Prostate gland (tissue), 2 donors: ENCODE data around the gene N4BP2. TPM values are rescaled to one million over a fixed set of nuclear protein-coding genes. Genes with fewer than 3 reads are reported as not detected.

Experiments used
- DNase-seq: peaks from one replicate; pipeline ENCODE4 v3.0.0-alpha.2; 2019; ENCODE audit warnings: low spot score
- H3K27ac ChIP-seq, 2 donors: fragments of 200-600 bp; sonication (generic); 2 replicates each; pipeline ENCODE4 v1.5.1; 2017 to 2019
- H3K27me3 ChIP-seq: fragments of 200-600 bp; sonication (generic); replicated peaks from 2 replicates; pipeline ENCODE4 v1.5.1; 2019; ENCODE audit not compliant: insufficient read depth
- H3K36me3 ChIP-seq, 2 donors: fragments of 200-600 bp; sonication (generic); 1 replicate in 1 of 2; 2 replicates in 1 of 2; pipeline versions ENCODE4 v1.5.1 to v1.8.1; 2017 to 2019
- H3K4me1 ChIP-seq: fragments of 200-600 bp; sonication (generic); replicated peaks from 2 replicates; pipeline ENCODE4 v1.5.1; 2019
- H3K4me3 ChIP-seq, 2 donors: fragments of 200-600 bp; sonication (generic); 2 replicates each; pipeline ENCODE4 v1.5.1; 2017 to 2019
- H3K9me3 ChIP-seq: fragments of 200-600 bp; sonication (generic); 2 replicates; pipeline ENCODE4 v1.5.1; 2017
- CTCF ChIP-seq, 4 experiments: fragments of 200-600 bp in 2 of 4; fragments of 450-650 bp in 2 of 4; sonication (generic) in 2 of 4; IDR thresholded peaks; 1 replicate in 3 of 4; 2 replicates in 1 of 4; pipeline ENCODE4 v1.5.1; 2016 to 2019; ENCODE audit warnings: antibody characterized with exemption in 4 of 4, mild to moderate bottlenecking in 2 of 4, moderate library complexity in 2 of 4
- POLR2A ChIP-seq: fragments of 450-650 bp; IDR thresholded peaks from one replicate; pipeline ENCODE4 v1.6.1; 2016; ENCODE audit warnings: antibody characterized with exemption, mild to moderate bottlenecking
- POLR2AphosphoS5 ChIP-seq: sonication (generic); formaldehyde crosslinking; IDR thresholded peaks from one replicate; pipeline ENCODE4 v1.6.1; 2017; ENCODE audit warnings: antibody characterized with exemption
- WGBS: methylation state at CpG from one replicate; pipeline ENCODE4 v1.1.5; 2018; 5-methylcytosine and 5-hydroxymethylcytosine counted together
- intact Hi-C: fragments of 100-400 bp; cut with DNase I; formaldehyde crosslinking; loops from one replicate; pipeline ENCODE4 v1.14.2; 2022
- total RNA-seq, 2 donors: library from RNA; depleted of rRNA; stranded (reverse); fragments of >200 nt; gene quantifications; one replicate each; pipeline ENCODE4 v1.1.0, GENCODE V29; 2016

The N4BP2 gene
- total RNA-seq, 2 donors from 2014 or later, result 8.7 to 14.7 TPM

- Histone ChIP-seq H3K27me3 (no peaks in the 10 kb centered on the region), H3K9me3 (no peaks in the 10 kb centered on the region), H3K4me1 (no peaks in the 10 kb centered on the region), H3K27ac (no peak overlapping the region), H3K4me3 (no peak overlapping the region), H3K36me3 (no peaks in the 10 kb centered on the region)
- 96% methylated on average over 3 of the region's 3 CpGs for WGBS
- intact Hi-C loops, result no loop called here
- TF ChIP-seq POLR2AphosphoS5 (no peak), POLR2A (no peak), CTCF (IDR thresholded peaks at IDR 0.05) (no peak)
- DNase-seq, result no peak
These were observed 55.6 kb downstream of the N4BP2 start for GRCh38 chr4:40112027-40112792.

- Histone ChIP-seq H3K4me3 (no peak overlapping the region), H3K4me1 (no peaks in the 10 kb centered on the region), H3K27ac (no peak overlapping the region), H3K36me3 (no peaks in the 10 kb centered on the region), H3K9me3 (no peaks in the 10 kb centered on the region), H3K27me3 (no peaks in the 10 kb centered on the region)
- TF ChIP-seq POLR2A (no peak), CTCF (IDR thresholded peaks at IDR 0.05) (no peak), POLR2AphosphoS5 (no peak)
- intact Hi-C loops, result no loop called here
- WGBS, result 56% methylated on average over 1 of the region's 1 CpG
- no peak for DNase-seq
These were observed 57.6 kb downstream of the N4BP2 start for GRCh38 chr4:40114206-40114605.

DNA sequence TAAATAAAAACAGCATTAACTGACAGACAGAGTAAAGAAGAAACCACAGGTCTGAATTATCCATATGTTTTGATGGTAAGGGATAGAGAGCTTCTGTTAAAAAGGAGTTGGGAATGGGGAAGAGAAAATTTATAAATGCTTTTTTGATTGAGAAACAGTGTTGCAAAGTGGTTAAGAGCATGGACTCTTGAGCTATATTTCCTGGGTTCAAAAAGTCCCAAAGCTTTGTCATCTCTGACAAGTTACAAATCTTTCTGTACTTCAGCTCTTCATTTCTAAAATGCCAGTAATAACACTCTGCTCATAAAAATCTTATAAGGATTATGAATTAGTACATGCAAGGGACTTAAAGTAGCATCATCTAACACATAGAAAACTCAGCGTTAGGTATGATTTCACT is 62.2 kb downstream of the N4BP2 start:
- H3K27me3 ChIP-seq, result no peaks in the 10 kb centered on the region
- no peak overlapping the region for H3K4me3 ChIP-seq
- no peak for DNase-seq
- no peak for TF ChIP-seq POLR2A
- no peak for TF ChIP-seq CTCF (IDR thresholded peaks at IDR 0.05)
- TF ChIP-seq POLR2AphosphoS5, result no peak
- no peaks in the 10 kb centered on the region for H3K36me3 ChIP-seq
- intact Hi-C loops, result no loop called here
- no peak overlapping the region for H3K27ac ChIP-seq
- H3K4me1 ChIP-seq, result no peaks in the 10 kb centered on the region
- no peaks in the 10 kb centered on the region for H3K9me3 ChIP-seq
- 80% methylated on average over 1 of the region's 1 CpG for WGBS

GRCh38 chr4:40119344-40119743 is 62.7 kb downstream of the N4BP2 start:
- Histone ChIP-seq H3K36me3 (no peaks in the 10 kb centered on the region), H3K4me1 (no peaks in the 10 kb centered on the region), H3K4me3 (no peak overlapping the region), H3K27me3 (no peaks in the 10 kb centered on the region), H3K9me3 (no peaks in the 10 kb centered on the region), H3K27ac (no peak overlapping the region)
- TF ChIP-seq CTCF (IDR thresholded peaks at IDR 0.05) (no peak), POLR2A (no peak), POLR2AphosphoS5 (no peak)
- DNase-seq, result no peak
- WGBS, result 82% methylated on average over 3 of the region's 3 CpGs
- intact Hi-C loops, result no loop called here

DNA sequence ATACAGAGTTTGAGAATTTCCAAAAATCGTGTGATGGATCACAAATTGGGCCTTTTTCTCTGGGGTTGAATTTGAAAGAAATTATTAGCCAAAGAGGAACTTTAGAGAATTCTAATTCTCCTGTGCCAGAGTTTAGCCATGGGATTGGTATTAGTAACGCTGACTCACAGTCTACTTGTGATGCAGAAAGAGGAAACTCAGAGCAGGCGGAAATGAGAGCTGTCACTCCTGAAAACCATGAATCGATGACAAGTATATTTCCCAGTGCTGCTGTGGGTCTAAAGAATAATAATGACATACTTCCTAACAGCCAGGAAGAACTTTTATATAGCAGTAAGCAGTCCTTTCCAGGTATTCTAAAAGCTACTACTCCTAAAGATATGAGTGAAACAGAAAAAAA is 64.9 kb downstream of the N4BP2 start:
- no peaks in the 10 kb centered on the region for H3K36me3 ChIP-seq
- no peak for TF ChIP-seq POLR2AphosphoS5
- no peak for TF ChIP-seq POLR2A
- no peak for TF ChIP-seq CTCF (IDR thresholded peaks at IDR 0.05)
- no peak for DNase-seq
- intact Hi-C loops, result no loop called here
- no peaks in the 10 kb centered on the region for H3K9me3 ChIP-seq
- 76% methylated on average over 4 of the region's 4 CpGs for WGBS
- no peaks in the 10 kb centered on the region for H3K27me3 ChIP-seq
- no peak overlapping the region for H3K27ac ChIP-seq
- H3K4me1 ChIP-seq, result no peaks in the 10 kb centered on the region
- H3K4me3 ChIP-seq, result no peak overlapping the region
